Right ventricle myocardium superior (tissue), 1 donor: ENCODE data around the gene CBY3. TPM values are rescaled to one million over a fixed set of nuclear protein-coding genes. Genes with fewer than 3 reads are reported as not detected.
A peak's percentile ranks its signal among the peaks of the same experiment; 100 is the strongest.
"Not testable (repeated sequence)": the region's sequence is repeated elsewhere in the genome, so short reads cannot be mapped to it uniquely, and the experiment has no call there.

Experiments
- ATAC-seq: fragments of 200-7000 bp; cut with Tn5 transposase; one replicate; pipeline ENCODE4 v1.9.1; 2020; ENCODE audit warnings: mild to moderate bottlenecking; ENCODE audit not compliant: poor library complexity
- DNase-seq: peaks from one replicate; pipeline ENCODE4 v3.0.0-alpha.2; 2020
- intact Hi-C: fragments of 100-400 bp; cut with DNase I; formaldehyde crosslinking; loops from one replicate; pipeline ENCODE4 v1.11.2; 2022
- total RNA-seq: library from RNA; stranded (reverse); fragmentation: NEBNext Ultra II Directional; extraction: Animal tissue kit (Norgen Biotek cat#: 25700); gene quantifications from one replicate; pipeline ENCODE4 v1.2.1, GENCODE V29; 2021
- donor health status: DM: no; HTN: yes; CAD: no; lungs with severe emphysema.

The CBY3 gene
- total RNA-seq, 1 donor from 2014 or later = not detected

DNA sequence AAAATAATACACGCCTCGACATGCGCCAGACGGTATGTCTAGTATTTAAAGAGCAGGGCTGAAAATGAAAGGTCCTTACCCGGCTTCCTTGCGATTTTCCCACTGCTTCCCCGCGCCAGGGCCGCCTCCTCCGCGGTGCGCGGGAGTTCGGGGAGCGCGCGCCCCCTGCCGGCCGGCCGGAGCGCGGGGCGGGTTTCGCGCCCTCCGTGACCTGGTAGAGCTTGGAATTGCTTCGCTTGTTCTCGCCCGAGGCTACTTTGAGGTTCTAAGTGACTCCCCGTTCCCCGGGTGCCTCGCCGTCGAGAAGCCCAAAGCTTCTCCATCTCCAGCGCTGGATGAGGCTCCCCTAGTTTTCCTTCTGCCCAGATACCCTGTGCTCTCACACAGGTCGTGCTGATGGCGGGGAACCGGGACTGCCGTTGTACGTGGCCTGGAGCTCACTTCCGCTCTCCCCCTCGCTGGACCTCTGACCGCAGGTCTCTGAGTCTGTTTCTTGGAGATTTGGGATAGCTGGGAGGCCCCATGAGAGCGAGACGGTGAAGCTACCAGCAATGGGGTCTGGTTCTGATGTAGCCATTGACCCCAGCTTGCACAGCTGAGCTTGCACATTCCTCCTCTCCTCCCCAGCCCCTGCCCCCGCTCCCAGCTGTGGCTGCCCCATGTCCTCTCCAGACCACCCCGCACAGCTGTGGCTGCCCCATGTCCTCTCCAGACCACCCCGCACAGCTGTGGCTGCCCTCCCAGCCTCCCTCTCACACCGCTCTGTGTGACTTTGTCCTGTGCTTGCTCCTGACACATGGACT lies 46.3 kb downstream of the CBY3 start:
- DNase-seq, intact Hi-C loops: not testable (repeated sequence)
- ATAC-seq = peak; percentile 99

DNA sequence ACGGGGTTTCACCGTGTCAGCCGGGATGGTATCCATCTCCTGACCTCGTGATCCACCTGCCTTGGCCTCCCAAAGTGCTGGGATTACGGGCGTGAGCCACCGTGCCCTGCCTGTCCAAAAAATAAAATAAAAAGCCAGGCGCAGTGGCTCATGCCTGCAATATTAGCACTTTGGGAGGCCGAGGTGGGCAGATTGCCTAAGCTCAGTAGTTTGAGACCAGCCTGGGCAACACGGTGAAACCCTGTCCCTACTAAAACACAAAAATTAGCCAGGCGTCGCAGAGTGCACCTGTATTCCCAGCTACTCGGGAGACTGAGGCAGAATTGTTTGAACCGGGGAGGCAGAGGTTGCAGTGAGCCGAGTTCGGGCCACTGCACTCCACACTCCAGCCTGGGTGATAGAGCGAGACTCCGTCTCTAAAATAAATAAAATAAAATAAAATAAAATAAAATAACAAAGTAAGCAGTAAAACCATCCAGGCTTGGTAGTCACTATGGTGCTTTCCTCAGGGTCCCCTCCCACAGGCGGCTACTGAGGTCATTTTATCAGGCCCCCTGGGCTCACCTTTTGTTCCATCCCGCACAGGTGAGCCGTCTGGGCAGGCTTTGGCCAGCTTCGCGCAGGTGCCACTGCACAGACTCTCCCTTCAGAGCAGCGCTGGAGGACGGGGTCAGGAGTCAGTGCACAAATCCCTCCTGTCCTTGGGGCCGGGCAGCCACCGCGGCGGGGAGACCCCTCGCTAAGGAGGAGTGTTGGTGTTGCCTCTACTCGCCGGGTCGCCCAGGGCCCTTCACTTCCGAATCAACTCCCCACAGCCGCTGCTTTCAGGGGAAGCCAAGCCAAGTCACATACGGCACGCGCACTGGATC lies 47.1 kb downstream of the CBY3 start:
- intact Hi-C loops, ATAC-seq, DNase-seq: not testable (repeated sequence)

Other genes starting within 250 kb of the CBY3 start
- 20.5 TPM for gene RUFY1, start 130.5 kb downstream of the CBY3 start, total RNA-seq
- 221 TPM for gene HNRNPH1, start 57.4 kb downstream of the CBY3 start, total RNA-seq
- gene CANX, start 17.9 kb upstream of the CBY3 start, total RNA-seq = 471 TPM
- gene MAML1, start 51.8 kb upstream of the CBY3 start, total RNA-seq = 10.4 TPM
- 7.6 TPM for gene LTC4S, start 113.0 kb upstream of the CBY3 start, total RNA-seq
- gene MGAT4B, start 125.8 kb upstream of the CBY3 start, total RNA-seq = 93.3 TPM
- 437 TPM for gene SQSTM1, start 139.9 kb upstream of the CBY3 start, total RNA-seq
- 12.1 TPM for gene MRNIP, start 177.8 kb upstream of the CBY3 start, total RNA-seq
- gene TBC1D9B, start 226.9 kb upstream of the CBY3 start, total RNA-seq = 29.6 TPM